Superior temporal gyrus (tissue), 1 donor: Measurements from ENCODE around the gene SMG6.

Experiments used
- DNase-seq: peaks from one replicate; pipeline ENCODE4 v3.0.0-alpha.2; 2016; ENCODE audit errors: extremely low spot score

Gene SMG6

DNA sequence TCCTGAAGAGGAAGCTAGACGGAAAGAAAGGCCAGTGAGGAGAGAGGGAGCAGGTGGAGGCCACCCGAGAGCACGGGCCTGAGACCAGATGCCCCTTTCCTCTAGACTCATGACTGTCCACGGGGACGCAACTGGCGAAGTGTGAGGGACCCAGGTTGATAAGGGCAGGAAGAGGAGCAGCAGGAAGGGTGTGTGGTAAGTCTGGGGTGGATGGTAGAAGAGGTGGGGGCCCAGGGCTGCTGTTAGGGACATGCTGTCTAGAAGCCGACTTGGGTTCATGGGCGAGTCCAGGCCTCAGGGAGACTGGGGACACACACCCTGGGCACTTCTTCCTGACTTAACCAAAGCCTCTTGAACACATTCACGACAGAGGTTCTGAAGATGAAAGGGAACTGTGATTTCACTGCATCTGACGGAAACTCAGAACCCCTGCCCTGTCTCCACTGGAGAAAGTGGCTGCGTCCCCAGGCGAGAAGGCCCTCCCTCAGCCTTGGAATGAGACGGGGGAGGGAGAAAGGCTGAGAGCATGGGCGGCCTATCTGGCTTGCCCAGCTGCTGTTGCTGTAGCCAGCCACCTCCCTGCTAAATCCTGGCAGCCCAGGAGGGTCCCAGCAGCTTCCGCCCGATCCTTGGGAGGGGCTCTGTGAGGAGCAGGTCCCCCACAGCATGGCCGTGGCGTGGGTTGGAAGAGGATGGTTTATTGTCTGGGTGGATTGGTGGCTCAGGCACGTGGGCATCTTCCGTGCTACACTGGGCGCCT, 242.7 kb downstream of the SMG6 start:
- DNase-seq = no peak

DNA sequence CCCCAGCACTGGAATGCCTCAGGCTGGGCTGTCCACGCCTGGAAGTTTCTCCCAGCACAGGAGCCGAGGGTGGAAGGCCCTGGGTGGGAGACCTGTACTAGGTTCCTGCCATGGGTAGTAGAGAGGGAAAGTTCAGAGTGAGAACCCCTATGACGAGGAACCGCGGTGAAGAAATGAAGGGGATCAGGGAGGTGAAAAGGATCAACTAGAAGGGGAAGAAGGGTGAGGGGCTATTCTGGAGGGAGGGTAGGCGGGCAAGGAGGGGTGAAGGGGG, 243.3 kb downstream of the SMG6 start:
- no peak for DNase-seq

DNA sequence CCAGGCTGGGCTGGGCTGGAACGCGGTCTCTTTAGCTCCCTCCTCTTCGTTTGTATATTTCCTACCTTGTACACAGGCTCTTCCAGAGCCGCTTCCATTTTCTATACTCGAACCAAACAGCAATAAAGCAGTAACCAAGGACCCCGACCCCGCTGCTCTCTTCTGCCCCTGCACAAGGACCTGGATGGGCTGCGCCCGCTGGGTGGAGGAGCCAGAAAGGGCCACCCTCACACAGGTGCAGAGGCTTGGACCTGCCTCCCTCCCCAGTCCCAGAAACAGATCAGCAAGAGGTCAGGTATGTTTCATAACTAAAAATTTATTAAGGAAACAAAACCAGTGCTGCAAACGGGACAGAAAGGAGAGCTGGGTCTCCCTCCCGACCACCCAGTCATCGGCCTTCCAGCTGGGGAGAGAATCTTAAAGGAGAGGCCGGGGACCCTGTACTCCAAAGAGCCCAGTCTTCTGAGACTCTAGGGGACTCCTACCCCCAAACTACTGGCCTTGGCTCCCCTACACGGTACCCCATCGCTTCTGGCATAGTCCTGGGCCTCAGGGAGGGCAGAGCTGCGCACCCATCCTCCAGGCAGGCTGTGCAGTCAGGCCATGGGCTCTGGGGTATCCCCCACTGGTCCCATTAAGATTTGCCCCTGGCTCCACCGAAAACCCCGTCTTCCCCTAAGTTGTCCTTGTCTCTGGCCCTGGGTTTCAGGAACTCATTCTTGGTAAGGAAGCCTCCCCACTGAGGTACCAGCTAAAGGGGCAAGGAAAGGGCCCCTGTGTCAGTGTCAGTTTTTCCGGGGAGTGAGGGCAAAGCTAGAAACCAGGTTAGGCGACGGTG, 243.8 kb downstream of the SMG6 start:
- no peak for DNase-seq

DNA sequence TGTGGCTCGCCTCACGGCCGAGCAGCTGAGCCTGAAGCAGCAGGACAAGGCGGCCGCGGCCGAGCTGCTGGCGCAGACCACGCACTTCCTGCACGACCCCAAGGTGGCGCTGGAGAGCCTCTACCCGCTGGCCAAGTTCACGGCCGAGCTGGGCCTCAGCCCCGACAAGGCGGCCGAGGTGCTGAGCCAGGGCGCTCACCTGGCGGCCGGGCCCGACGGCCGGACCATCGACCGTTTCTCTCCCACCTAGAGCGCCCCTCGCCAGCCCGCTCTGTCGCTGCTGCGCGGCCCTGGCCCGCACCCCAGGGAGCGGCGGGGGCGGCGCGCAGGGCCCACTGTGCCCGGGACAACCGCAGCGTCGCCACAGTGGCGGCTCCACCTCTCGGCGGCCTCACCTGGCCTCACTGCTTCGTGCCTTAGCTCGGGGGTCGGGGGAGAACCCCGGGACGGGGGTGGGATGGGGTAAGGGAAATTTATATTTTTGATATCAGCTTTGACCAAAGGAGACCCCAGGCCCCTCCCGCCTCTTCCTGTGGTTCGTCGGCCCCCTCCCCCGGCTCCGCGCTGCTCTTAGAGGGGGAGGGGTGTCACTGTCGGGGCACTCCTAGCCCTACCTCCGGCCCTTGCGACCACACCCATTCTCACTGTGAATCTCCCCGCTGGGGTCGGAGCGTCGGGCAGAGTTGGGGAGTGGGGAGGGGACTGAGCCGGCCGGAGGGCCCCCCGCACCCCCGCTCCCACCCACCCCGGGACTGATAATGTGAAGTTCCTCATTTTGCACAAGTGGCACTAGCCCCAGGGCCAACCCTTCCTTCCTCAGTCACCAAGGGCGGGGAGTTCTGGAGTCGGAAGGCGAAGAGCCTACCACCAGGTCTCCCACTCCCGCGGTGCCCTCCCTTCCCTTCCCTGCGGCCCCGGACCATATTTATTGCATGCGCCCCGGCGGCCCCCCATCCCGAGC, 244.7 kb downstream of the SMG6 start:
- no peak for DNase-seq

DNA sequence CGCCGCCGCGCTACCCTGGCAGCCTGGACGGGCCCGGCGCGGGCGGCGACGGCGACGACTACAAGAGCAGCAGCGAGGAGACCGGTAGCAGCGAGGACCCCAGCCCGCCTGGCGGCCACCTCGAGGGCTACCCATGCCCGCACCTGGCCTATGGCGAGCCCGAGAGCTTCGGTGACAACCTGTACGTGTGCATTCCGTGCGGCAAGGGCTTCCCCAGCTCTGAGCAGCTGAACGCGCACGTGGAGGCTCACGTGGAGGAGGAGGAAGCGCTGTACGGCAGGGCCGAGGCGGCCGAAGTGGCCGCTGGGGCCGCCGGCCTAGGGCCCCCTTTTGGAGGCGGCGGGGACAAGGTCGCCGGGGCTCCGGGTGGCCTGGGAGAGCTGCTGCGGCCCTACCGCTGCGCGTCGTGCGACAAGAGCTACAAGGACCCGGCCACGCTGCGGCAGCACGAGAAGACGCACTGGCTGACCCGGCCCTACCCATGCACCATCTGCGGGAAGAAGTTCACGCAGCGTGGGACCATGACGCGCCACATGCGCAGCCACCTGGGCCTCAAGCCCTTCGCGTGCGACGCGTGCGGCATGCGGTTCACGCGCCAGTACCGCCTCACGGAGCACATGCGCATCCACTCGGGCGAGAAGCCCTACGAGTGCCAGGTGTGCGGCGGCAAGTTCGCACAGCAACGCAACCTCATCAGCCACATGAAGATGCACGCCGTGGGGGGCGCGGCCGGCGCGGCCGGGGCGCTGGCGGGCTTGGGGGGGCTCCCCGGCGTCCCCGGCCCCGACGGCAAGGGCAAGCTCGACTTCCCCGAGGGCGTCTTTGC, 245.6 kb downstream of the SMG6 start:
- DNase-seq = no peak

DNA sequence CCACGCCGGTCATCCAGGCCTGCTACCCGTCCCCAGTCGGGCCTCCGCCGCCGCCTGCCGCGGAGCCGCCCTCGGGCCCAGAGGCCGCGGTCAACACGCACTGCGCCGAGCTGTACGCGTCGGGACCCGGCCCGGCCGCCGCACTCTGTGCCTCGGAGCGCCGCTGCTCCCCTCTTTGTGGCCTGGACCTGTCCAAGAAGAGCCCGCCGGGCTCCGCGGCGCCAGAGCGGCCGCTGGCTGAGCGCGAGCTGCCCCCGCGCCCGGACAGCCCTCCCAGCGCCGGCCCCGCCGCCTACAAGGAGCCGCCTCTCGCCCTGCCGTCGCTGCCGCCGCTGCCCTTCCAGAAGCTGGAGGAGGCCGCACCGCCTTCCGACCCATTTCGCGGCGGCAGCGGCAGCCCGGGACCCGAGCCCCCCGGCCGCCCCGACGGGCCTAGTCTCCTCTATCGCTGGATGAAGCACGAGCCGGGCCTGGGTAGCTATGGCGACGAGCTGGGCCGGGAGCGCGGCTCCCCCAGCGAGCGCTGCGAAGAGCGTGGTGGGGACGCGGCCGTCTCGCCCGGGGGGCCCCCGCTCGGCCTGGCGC, 246.3 kb downstream of the SMG6 start:
- no peak for DNase-seq

DNA sequence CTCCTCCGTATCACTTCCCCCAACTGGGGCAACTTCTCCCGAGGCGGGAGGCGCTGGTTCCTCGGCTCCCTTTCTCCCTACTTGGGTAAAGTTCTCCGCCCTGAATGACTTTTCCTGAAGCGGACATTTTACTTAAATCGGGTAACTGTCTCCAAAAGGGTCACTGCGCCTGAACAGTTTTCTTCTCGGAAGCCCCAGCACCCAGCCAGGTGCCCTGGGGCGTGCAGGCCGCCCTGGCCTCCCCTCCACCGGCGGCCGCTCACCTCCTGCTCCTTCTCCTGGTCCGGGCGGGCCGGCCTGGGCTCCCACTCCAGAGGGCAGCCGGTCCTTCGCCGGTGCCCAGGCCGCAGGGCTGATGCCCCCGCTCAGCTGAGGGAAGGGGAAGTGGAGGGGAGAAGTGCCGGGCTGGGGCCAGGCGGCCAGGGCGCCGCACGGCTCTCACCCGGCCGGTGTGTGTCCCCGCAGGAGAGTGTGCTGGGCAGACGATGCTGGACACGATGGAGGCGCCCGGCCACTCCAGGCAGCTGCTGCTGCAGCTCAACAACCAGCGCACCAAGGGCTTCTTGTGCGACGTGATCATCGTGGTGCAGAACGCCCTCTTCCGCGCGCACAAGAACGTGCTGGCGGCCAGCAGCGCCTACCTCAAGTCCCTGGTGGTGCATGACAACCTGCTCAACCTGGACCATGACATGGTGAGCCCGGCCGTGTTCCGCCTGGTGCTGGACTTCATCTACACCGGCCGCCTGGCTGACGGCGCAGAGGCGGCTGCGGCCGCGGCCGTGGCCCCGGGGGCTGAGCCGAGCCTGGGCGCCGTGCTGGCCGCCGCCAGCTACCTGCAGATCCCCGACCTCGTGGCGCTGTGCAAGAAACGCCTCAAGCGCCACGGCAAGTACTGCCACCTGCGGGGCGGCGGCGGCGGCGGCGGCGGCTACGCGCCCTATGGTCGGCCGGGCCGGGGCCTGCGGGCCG, 247.1 kb downstream of the SMG6 start:
- no peak for DNase-seq

DNA sequence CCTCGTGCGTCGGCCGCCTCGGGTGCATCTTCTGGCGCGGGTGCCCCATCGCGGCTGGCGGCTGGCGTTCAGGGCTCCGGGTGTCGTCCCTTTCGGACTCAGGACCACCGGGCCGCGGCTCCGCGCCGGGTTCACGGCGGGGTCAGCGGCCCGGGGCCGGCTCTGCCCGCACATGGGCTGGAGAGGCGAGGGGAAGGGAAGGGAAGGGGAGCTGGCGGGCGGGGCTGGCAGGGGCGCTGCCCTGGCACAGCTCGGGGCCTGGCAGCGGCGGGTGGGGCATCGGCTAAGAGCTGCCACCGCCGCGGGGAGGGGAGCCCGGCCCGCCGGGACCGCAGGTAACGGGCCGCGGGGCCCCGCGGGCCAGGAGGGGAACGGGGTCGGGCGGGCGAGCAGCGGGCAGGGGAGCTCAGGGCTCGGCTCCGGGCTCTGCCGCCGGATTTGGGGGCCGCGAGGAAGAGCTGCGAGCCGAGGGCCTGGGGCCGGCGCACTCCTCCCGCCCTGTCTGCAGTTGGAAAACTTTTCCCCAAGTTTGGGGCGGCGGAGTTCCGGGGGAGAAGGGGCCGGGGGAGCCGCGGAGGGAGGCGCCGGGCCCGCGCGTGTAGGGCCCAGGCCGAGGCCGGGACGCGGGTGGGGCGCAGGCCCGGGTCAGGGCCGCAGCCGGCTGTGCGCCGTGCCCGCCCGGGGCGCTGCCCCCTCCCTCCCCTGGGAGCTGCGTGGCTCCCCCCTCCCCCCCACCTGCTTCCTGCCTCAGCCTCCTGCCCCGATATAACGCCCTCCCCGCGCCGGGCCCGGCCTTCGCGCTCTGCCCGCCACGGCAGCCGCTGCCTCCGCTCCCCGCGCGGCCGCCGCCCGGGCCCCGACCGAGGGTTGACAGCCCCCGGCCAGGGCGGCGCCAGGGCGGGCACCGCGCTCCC, 248.0 kb downstream of the SMG6 start:
- DNase-seq = no peak

DNA sequence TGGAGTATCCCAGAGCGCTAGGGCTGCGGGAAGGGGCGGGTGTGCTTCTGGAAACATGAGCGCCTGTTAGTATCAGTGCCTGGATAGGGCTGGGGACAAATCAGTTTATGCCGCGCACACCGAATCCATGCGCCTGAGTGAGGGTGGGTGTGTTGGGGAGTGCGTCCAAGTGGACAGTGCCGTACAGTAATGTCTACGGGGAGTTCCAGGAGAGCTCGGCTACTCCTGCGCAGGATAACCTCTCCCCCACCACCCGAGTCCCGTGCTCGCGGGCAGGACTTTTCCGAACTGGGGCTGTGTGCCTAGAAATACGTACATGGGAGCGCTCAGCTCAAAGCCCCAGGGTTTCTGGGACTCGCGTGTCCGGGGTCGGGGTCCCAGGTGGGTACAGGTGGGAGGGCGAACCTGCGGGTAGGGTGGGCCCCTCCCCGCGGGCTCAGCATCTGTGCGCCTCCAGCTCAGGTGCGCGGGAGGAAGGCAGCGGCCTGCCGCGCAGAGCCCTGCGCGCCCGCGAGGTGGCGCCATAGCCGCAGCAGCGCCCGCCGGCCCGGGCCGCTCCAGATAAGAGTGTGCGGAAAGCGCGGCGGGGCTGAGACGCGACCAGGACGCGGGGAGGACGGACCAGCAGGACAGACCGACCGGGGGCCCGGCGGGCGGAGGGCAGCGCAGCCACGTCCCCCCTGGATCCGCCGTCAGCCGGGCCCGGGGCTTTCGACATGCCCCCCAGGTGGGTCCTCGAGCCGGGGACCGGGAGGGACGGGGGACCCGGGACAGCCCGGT, 248.9 kb downstream of the SMG6 start, which contains the start of gene HIC1:
HIC1 (plus strand) TSS at position 592 of the 780 bp plus-strand sequence. CDS start 1,588 bp downstream, outside the sequence.
- DNase-seq = peak; percentile 68

DNA sequence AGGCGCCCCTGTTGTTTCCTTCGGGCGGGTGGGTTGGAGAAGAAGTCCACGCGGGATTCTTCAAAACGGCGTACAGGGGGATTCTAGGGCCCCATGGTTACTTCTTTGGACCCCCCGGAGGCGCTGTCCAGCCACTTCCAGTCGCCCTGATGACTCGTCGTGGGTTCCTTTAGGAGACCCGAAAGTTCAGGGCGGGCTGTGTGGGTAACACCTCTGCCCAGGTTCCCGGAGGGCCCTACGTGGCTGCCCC, 249.4 kb downstream of the SMG6 start:
- DNase-seq = no peak

DNA sequence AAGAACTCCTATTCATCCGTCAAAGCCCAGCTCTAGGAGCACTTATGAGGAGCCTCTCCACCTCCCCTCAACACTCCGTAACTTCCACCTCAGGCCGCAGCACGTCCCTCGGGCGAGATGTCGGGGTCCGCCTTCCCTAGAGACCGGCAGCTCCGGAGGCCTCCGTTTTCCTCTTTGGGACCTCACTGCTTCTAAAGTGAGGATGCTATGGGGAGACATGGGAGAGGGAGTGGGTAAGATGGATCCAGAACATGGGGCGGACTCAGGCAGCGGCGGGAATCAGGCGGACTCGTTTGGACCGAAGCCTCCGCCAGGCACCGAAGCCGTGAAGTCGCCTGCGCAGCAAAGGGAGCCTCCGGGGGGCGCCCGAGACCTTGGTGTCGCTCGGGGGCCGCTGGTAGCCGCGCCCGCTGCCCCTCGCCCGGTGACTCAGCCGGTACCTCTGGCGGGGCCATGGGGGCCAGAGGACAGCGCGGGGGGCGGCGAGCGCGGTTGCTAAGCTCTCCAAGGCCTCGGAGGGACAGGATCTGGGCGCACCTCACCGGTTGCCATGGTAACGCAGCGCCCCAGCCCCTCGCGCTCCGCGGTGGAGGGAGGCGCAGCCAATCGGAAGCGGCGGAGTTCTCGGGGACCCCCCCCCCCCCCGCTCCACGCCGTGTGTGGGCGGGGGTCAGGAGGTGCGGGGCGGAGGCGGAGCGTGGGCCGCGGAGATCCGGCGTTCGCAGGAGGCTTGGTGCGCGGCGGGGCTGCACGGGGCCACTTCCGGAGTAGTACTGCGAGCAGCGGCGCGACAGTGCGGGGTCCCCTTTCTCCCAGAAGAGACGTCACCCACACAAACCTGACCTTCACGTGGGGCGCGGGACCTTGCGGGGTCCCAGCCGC, 250.0 kb downstream of the SMG6 start:
- peak; percentile 57 for DNase-seq

DNA sequence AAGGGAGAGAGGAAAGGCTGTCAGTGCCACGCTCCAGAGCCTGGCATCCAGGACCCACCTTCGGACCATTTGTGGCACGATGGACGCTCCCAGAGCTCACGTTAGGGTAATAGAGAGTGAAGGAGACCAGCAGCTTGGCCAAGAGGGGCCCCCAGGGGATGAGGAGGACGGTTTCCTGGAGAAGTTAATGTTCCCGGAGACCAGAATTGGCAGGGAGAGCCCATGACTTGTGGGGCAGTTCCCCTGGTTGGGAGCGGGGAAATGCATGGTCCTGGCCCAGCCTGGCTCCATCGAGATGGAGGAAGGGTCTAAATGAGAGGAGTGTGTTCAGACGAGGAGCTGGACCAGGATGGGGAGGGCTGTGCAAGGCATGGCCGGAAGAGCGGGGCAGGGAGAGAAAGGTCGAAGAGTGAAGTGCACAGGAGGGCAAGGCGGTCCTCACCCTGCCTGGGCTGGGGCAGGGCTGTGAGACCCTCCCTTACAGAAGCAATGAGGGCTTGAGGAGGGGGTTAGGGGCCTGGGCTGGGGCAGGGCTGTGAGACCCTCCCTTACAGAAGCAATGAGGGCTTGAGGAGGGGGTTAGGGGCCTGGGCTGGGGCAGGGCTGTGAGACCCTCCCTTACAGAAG, 251.5 kb downstream of the SMG6 start:
- DNase-seq = no peak

DNA sequence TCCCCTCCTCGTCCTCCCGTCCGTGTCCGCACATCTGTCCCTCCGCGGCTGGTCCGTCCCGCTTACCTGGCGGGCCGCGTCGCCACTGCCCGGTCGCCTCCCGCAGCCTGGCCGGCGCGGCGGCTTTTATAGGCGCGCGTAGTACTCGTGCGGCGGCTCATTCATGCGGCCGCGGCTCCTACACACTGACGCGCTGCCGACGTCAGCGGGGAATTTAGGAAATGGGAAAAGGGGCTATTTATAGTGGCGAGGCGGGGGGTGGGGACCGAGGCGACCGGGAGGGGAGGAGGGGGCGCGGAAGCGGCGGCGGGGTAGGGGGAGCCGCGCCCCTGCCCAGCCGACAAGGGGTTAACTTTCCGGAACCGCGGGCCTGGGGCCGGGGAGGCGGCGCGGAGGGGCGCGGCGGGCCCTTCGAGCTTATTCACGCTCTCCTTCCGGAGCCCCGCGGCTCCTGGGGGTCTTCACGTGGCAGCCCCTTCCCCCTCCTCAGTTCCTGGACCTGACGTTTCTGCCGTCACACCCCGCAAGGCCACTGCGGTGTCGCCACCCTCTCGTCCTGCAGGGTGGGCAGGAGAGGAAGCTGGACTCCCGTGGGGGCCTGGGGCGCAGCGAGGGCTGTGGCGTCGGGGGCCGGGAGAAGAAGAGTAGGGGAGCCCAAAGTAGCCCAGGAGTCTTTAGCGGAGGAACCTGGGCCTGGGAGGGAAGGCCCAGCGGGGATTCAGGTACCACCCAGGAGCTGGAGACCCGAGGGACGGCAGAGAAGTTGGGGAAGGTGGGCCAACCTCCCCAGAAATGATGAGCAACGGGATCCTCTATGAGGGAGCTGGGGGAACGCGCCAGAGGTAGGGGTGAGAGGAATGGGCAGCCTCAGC, 252.3 kb downstream of the SMG6 start:
- peak; percentile 16 for DNase-seq

DNA sequence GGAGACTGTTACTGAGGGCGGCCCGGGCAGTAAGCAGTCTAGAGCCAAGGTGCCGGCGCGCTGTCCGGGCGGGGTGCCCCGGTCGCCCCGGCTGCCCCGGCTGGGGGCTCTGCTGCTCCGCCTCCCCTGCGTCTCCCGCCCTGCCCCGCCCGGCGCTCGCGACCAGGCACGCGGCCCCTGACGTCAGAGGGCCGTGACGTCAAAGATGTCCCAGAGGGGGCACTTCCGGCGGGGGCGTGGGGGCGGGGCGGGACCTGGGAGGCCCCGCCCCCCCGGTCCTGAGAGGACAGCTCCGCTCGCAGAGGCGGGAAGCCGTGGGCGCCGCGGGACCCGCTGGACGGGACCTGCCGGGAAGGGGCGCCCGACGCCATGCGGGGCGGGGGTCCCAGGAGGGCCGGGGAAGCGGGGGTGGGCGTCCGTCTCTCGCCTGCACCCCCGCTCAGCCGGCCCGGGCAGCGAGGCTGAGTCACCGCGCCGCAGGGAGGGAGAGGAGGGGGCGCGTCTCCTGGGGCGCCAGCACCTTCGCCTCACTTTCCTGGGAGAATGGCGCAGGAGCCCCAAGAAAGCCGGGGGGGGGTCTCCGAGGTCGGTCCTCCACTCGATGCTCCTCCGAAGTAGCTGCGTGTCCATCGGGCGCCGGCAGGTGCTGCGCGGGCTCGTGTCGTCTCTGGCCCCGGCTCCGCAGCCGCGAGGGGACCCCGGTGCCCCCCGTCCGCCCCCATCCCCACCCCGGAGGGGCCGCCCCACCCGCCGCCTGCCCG, 253.1 kb downstream of the SMG6 start:
- peak; percentile 18 for DNase-seq
